Measurements from ENCODE around the gene MYADML2.

Gene MYADML2

GRCh38 chr17:81978524-81979298, 31.7 kb upstream of the MYADML2 start:
- no peak for DNase-seq

- DNase-seq: peak; percentile 81
Measured at GRCh38 chr17:81977211-81977808, 30.3 kb upstream of the MYADML2 start, which contains the start of gene ASPSCR1. TSS of gene ASPSCR1 (plus strand) at chr17:81977629. CDS start at chr17:81977647, 18 bp downstream.

GRCh38 chr17:81976332-81977210, 29.5 kb upstream of the MYADML2 start:
- DNase-seq: peak; percentile 51

GRCh38 chr17:81973432-81973831, 26.4 kb upstream of the MYADML2 start:
- DNase-seq: no peak

GRCh38 chr17:81968850-81969812, 22.1 kb upstream of the MYADML2 start:
- DNase-seq: no peak

- DNase-seq: no peak
Measured at GRCh38 chr17:81968396-81968745, 21.3 kb upstream of the MYADML2 start.

GRCh38 chr17:81967533-81968395, 20.7 kb upstream of the MYADML2 start:
- DNase-seq: peak; percentile 64

- DNase-seq: no peak
Measured at GRCh38 chr17:81967244-81967532, 20.2 kb upstream of the MYADML2 start.

GRCh38 chr17:81966343-81967243, 19.6 kb upstream of the MYADML2 start:
- DNase-seq: no peak

- DNase-seq: no peak
Measured at GRCh38 chr17:81964081-81964849, 17.2 kb upstream of the MYADML2 start.

GRCh38 chr17:81962499-81963441, 15.7 kb upstream of the MYADML2 start:
- DNase-seq: no peak

- no peak for DNase-seq
Measured at GRCh38 chr17:81961521-81962498, 14.8 kb upstream of the MYADML2 start.

GRCh38 chr17:81961087-81961511, 14.1 kb upstream of the MYADML2 start, which contains the start of gene NOTUM:
TSS of gene NOTUM (minus strand) at chr17:81961187. CDS start at chr17:81960909, 278 bp downstream.
- no peak for DNase-seq

GRCh38 chr17:81960130-81960958, 13.3 kb upstream of the MYADML2 start:
- DNase-seq: no peak

- no peak for DNase-seq
Measured at GRCh38 chr17:81959362-81960129, 12.5 kb upstream of the MYADML2 start.
